Uterus (tissue), 4 donors: ENCODE data around the gene RCN2. TPM values are rescaled to one million over a fixed set of nuclear protein-coding genes. Genes with fewer than 3 reads are reported as not detected.

Source experiments
- DNase-seq, 2 donors: peaks; one replicate each; pipeline ENCODE4 v3.0.0-alpha.2; 2019 to 2020
- H3K27ac ChIP-seq, 2 donors: fragments of 200-600 bp; sonication (generic); 1 replicate in 1 of 2; 2 replicates in 1 of 2; pipeline ENCODE4 v1.5.1; 2016 to 2018
- H3K27me3 ChIP-seq, 2 donors: fragments of 200-600 bp; sonication (generic); one replicate each; pipeline ENCODE4 v1.5.1; 2018 to 2019; ENCODE audit warnings: control low read depth in 1 of 2
- H3K36me3 ChIP-seq, 2 donors: fragments of 200-600 bp; sonication (generic); one replicate each; pipeline ENCODE4 v1.5.1; 2019; ENCODE audit warnings: control low read depth in 1 of 2
- H3K4me1 ChIP-seq, 2 donors: fragments of 200-600 bp; sonication (generic); one replicate each; pipeline ENCODE4 v1.5.1; 2018 to 2019; ENCODE audit warnings: control low read depth in 1 of 2
- H3K4me3 ChIP-seq, 2 donors: fragments of 200-600 bp; sonication (generic); 1 replicate in 1 of 2; 2 replicates in 1 of 2; pipeline ENCODE4 v1.5.1; 2018 to 2019; ENCODE audit warnings: mild to moderate bottlenecking in 1 of 2
- H3K9me3 ChIP-seq, 2 donors: fragments of 200-600 bp; sonication (generic); one replicate each; pipeline ENCODE4 v1.5.1; 2019; ENCODE audit warnings: control low read depth in 1 of 2
- POLR2A ChIP-seq, 2 donors: fragments of 450-650 bp; IDR thresholded peaks; one replicate each; pipeline ENCODE4 v1.6.1; 2016; ENCODE audit warnings: antibody characterized with exemption in 2 of 2, mild to moderate bottlenecking in 1 of 2, moderate library complexity in 1 of 2
- intact Hi-C: fragments of 100-400 bp; cut with DNase I; formaldehyde crosslinking; loops from one replicate; pipeline ENCODE4 v1.15.1; 2023; ENCODE audit warnings: low total_unique reads
- total RNA-seq, 4 donors: library from RNA; depleted of rRNA in 3 of 4; stranded (reverse); fragments of >200 nt in 3 of 4; gene quantifications; one replicate each; pipeline versions ENCODE4 v1.1.0 to v1.2.4, GENCODE V29; 2014 to 2023
- TF ChIP-seq, protein P1 (sequence below), 4 experiments: fragments of 200-600 bp in 2 of 4; fragments of 450-650 bp in 2 of 4; sonication (generic) in 2 of 4; IDR thresholded peaks; one replicate each; pipeline ENCODE4 v1.5.1; 2016 to 2019; ENCODE audit warnings: antibody characterized with exemption in 4 of 4, mild to moderate bottlenecking in 2 of 4, moderate library complexity in 1 of 4
- donor health status: DM: yes; HTN: yes; CAD: no.

The RCN2 gene
- total RNA-seq, 4 donors from 2014 or later: 26.1 to 108 (median 46.7) TPM

DNA sequence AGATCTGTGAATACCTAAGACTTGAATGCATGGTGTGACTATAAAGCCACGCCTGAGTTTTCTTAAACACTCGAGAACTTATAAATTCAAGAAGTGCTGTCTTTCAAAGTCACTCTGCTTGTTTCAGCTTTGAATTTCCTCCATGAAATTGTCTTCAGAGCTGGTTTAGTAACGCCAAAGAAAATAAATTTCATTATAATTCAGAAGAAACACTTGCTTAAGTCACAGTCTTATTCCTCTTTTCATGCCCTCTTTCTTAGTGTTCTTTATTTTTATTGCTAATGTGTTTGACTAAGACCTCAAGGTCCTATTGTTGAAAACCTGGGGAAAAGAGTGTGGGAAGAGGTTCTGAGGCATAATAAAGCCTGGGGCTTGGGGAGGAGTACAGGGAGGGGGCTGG is 3.3 kb upstream of the RCN2 start:
- Histone ChIP-seq H3K27ac (no peak overlapping the region), H3K4me3 (no peak overlapping the region), H3K9me3 (no peaks in the 10 kb centered on the region), H3K4me1 (peaks cover 0 to 7% of the 10 kb centered on the region in 2 donors), H3K36me3 (no peaks in the 10 kb centered on the region), H3K27me3 (no peaks in the 10 kb centered on the region)
- DNase-seq: no peak
- no peak for TF ChIP-seq POLR2A (IDR thresholded peaks at IDR 0.05)
- TF ChIP-seq, protein P1, sequence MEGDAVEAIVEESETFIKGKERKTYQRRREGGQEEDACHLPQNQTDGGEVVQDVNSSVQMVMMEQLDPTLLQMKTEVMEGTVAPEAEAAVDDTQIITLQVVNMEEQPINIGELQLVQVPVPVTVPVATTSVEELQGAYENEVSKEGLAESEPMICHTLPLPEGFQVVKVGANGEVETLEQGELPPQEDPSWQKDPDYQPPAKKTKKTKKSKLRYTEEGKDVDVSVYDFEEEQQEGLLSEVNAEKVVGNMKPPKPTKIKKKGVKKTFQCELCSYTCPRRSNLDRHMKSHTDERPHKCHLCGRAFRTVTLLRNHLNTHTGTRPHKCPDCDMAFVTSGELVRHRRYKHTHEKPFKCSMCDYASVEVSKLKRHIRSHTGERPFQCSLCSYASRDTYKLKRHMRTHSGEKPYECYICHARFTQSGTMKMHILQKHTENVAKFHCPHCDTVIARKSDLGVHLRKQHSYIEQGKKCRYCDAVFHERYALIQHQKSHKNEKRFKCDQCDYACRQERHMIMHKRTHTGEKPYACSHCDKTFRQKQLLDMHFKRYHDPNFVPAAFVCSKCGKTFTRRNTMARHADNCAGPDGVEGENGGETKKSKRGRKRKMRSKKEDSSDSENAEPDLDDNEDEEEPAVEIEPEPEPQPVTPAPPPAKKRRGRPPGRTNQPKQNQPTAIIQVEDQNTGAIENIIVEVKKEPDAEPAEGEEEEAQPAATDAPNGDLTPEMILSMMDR (IDR thresholded peaks at IDR 0.05): no peak
- intact Hi-C loops: no loop called here

GRCh38 chr15:76929011-76929760 is 2.4 kb upstream of the RCN2 start:
- Histone ChIP-seq H3K4me1 (peaks cover 0 to 7% of the 10 kb centered on the region in 2 donors), H3K9me3 (no peaks in the 10 kb centered on the region), H3K36me3 (no peaks in the 10 kb centered on the region), H3K4me3 (no peak overlapping the region), H3K27ac (no peak overlapping the region), H3K27me3 (no peaks in the 10 kb centered on the region)
- TF ChIP-seq, protein P1 (IDR thresholded peaks at IDR 0.05): no peak
- intact Hi-C loops: no loop called here
- no peak for DNase-seq

GRCh38 chr15:76930831-76931396 is 635 bp upstream of the RCN2 start:
- H3K4me1 ChIP-seq: peaks cover 0 to 7% of the 10 kb centered on the region in 2 donors
- H3K27ac ChIP-seq: peak overlapping the region; percentile 81 to 85
- DNase-seq: no peak
- no peaks in the 10 kb centered on the region for H3K36me3 ChIP-seq
- H3K27me3 ChIP-seq: no peaks in the 10 kb centered on the region
- H3K4me3 ChIP-seq: peak overlapping the region; percentile 37 to 76
- intact Hi-C loops: no loop called here
- no peaks in the 10 kb centered on the region for H3K9me3 ChIP-seq
- TF ChIP-seq, protein P1 (IDR thresholded peaks at IDR 0.05): no peak
- TF ChIP-seq POLR2A (IDR thresholded peaks at IDR 0.05): no peak

DNA sequence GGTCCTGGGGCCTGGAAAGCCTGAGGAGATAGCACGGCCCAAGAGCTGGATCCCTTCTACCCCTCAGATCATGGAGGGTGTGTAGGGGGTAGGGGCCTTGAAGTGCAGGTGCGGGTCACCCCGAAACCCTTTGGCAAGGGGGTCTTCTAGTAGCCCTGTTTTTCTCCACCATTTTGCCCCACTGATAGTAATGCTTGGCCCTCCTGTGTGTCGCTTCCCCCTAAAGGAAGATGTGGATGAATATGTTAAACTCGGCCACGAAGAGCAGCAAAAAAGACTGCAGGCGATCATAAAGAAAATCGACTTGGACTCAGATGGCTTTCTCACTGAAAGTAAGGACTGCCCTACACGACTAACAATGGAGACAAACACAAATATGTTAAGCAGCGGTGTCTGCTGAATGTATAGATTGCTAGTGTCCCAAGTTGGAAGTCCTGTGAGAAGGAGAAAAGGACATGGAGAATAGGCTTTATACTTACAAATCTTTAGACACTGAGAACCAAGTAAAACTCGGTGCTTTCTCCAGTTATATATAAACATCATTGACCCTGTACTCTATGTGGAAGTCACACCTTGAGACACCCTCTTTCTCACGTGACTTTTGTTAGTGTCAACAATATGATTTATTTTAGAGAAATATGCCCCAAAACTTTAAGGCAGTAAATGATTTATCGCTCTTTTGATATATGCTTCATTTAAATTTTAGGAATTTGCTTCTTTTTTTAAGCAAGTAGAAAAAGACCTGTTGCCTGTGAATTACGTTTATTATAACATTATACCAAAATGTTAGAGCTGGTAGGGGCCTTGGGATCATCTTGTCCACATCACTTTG is 802 bp downstream of the RCN2 start:
- H3K9me3 ChIP-seq: no peaks in the 10 kb centered on the region
- TF ChIP-seq, protein P1 (IDR thresholded peaks at IDR 0.05): no peak
- TF ChIP-seq POLR2A (IDR thresholded peaks at IDR 0.05): no peak
- H3K4me3 ChIP-seq: peak overlapping the region; percentile 68 to 76
- peak in 1 of 2 donors; percentile 18 for DNase-seq
- no peaks in the 10 kb centered on the region for H3K27me3 ChIP-seq
- no peaks in the 10 kb centered on the region for H3K36me3 ChIP-seq
- H3K4me1 ChIP-seq: peaks cover 0 to 7% of the 10 kb centered on the region in 2 donors
- peak overlapping the region; percentile 67 to 85 for H3K27ac ChIP-seq
- intact Hi-C loops: no loop called here
